Measurements from ENCODE around the gene TCHHL1.

TCHHL1 gene

GRCh38 chr1:152038871-152039270 lies 50.0 kb downstream of the TCHHL1 start:
- no peak for DNase-seq (ENCODE audit: low spot score)

GRCh38 chr1:152036267-152037216 lies 52.3 kb downstream of the TCHHL1 start, which contains the start of gene S100A11:
TSS of gene S100A11 (minus strand) at chr1:152037004. CDS start at chr1:152036915, 89 bp downstream.
- DNase-seq (ENCODE audit: low spot score), result peak; percentile 33

- no peak for DNase-seq (ENCODE audit: low spot score)
These were observed 53.2 kb downstream of the TCHHL1 start for GRCh38 chr1:152035539-152036266.

GRCh38 chr1:152034654-152035538 lies 54.0 kb downstream of the TCHHL1 start:
- DNase-seq (ENCODE audit: low spot score), result no peak

GRCh38 chr1:152034324-152034653 lies 54.6 kb downstream of the TCHHL1 start:
- DNase-seq (ENCODE audit: low spot score), result no peak

Measured in globus pallidus (tissue), 1 donor.